ENCODE results near the gene CHST7. TPM values are rescaled to one million over a fixed set of nuclear protein-coding genes. Genes with fewer than 3 reads are reported as not detected.

The CHST7 gene
- total RNA-seq, 1 experiment from 2014 or later = 6.1 TPM

DNA sequence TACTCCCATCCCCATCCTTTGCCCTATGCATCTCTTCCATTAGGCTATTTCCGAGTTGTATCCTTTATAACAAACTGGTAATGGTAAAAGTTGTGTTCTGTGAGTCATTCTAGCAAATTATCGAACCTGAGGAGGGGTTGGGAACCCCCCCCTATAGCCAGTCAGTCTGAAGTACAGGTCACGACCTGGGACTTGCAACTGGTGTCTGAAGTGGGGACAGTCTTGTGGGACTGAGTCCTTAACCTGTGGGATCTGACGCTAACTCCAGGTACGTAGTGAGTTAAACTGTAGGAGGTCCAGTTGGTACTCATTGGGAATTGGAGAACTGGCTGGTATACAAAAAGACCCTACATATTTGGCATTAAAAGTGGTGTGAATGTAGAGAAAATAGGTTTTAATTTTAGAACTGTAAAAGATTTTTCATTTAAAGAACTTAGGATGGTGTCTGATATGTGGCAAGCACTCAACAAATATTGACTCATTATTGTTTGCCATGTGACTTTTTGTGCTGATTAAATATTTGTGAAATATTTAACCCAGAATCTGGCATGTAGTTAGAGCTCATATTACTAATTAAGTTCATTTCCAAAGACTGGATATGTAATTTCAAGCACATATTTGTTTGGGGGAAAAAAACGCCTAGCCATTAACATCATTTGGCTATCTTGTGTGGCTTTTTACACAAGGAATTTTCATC, 50.7 kb downstream of the CHST7 start:
- Histone ChIP-seq H3K4me3 (ENCODE audit: low read depth in 2 of 2, low read length in 2 of 2) (no peak overlapping the region), H3K36me3 (ENCODE audit: control insufficient read depth, insufficient read depth, low read length) (no peaks in the 10 kb centered on the region), H3K27ac (ENCODE audit: low read length) (no peak overlapping the region), H3K4me1 (ENCODE audit: control insufficient read depth, insufficient read depth, low read length) (no peaks in the 10 kb centered on the region; the same call in 1 of the 2 replicates), H3K9me3 (ENCODE audit: control insufficient read depth, insufficient read depth, low read depth, low read length) (no peaks in the 10 kb centered on the region), H3K27me3 (ENCODE audit: control insufficient read depth, insufficient read depth, low read length) (no peaks in the 10 kb centered on the region)
- intact Hi-C loops (cut with micrococcal nuclease; ENCODE audit: unreplicated experiment) (no loop called here), in situ Hi-C loops (cut with HindIII; ENCODE audit: low pct_unique_long_range_greater_than_20kb, low sequenced_read_pairs) (no loop called here)
- ATAC-seq (no peak), DNase-seq (ENCODE audit: low read depth, low spot score) (no peak)
- TF ChIP-seq REST (IDR thresholded peaks at IDR 0.05; ENCODE audit: insufficient read depth in 1 of 2, low read depth in 2 of 2, low read length in 1 of 2) (no peak), SIN3A (IDR thresholded peaks at IDR 0.05; ENCODE audit: borderline replicate concordance, insufficient read depth, low read depth, low read length) (no peak), CTCF (IDR thresholded peaks at IDR 0.05) (no peak), TCF7L2 (IDR thresholded peaks at IDR 0.05; ENCODE audit: low read depth, low read length) (no peak), POLR2AphosphoS5 (IDR thresholded peaks at IDR 0.05; ENCODE audit: low read depth, low read length) (no peak)
- POLR2A ChIA-PET = interaction anchor here (0.6 kb wide), 1 partner anchor 41 kb away, joined by 3 read pairs; no protein-coding TSS in a partner anchor
- CTCF ChIA-PET = no interaction called here
- BruUV-seq (replicated peaks) = no TSS peak

GRCh38 chrX:46626566-46626965, 53.0 kb downstream of the CHST7 start:
- DNase-seq (ENCODE audit: low read depth, low spot score) (no peak), ATAC-seq (no peak)
- CTCF ChIA-PET = interaction anchor here (0.7 kb wide), 1 partner anchor 170 kb away, joined by 3 read pairs; no protein-coding TSS in a partner anchor
- Histone ChIP-seq H3K27ac (ENCODE audit: low read length) (no peak overlapping the region), H3K9me3 (ENCODE audit: control insufficient read depth, insufficient read depth, low read depth, low read length) (no peaks in the 10 kb centered on the region), H3K4me1 (ENCODE audit: control insufficient read depth, insufficient read depth, low read length) (no peaks in the 10 kb centered on the region; the same call in 1 of the 2 replicates), H3K36me3 (ENCODE audit: control insufficient read depth, insufficient read depth, low read length) (no peaks in the 10 kb centered on the region), H3K4me3 (ENCODE audit: low read depth in 2 of 2, low read length in 2 of 2) (no peak overlapping the region), H3K27me3 (ENCODE audit: control insufficient read depth, insufficient read depth, low read length) (no peaks in the 10 kb centered on the region)
- TF ChIP-seq REST (IDR thresholded peaks at IDR 0.05; ENCODE audit: insufficient read depth in 1 of 2, low read depth in 2 of 2, low read length in 1 of 2) = no peak
- no peak for TF ChIP-seq CTCF (IDR thresholded peaks at IDR 0.05)
- TF ChIP-seq SIN3A (IDR thresholded peaks at IDR 0.05; ENCODE audit: borderline replicate concordance, insufficient read depth, low read depth, low read length) = no peak
- no peak for TF ChIP-seq POLR2AphosphoS5 (IDR thresholded peaks at IDR 0.05; ENCODE audit: low read depth, low read length)
- TF ChIP-seq TCF7L2 (IDR thresholded peaks at IDR 0.05; ENCODE audit: low read depth, low read length) = no peak
- in situ Hi-C loops (cut with HindIII; ENCODE audit: low pct_unique_long_range_greater_than_20kb, low sequenced_read_pairs) (no loop called here), intact Hi-C loops (cut with micrococcal nuclease; ENCODE audit: unreplicated experiment) (no loop called here)
- POLR2A ChIA-PET = no interaction called here
- no TSS peak for BruUV-seq (replicated peaks)
